ENCODE measurements around the gene WASL. TPM values are rescaled to one million over a fixed set of nuclear protein-coding genes. Genes with fewer than 3 reads are reported as not detected.

The WASL gene
- total and polyA plus RNA-seq, 10 of the 15 experiments (the other 5 are each of a cell fraction or from before 2014, with no cell fraction given), result 2.0 to 6.4 (median 3.5) TPM

GRCh38 chr7:123662755-123663154 is 86.0 kb downstream of the WASL start (continued):
- no peak for TF ChIP-seq MXI1 (IDR thresholded peaks at IDR 0.05; ENCODE audit: low read depth, low read length)
- TF ChIP-seq SREBF2 (IDR thresholded peaks at IDR 0.05; ENCODE audit: low read length), result no peak

GRCh38 chr7:123662293-123662692 is 86.5 kb downstream of the WASL start:
- ChIA-PET CTCF (interaction anchor here (0.6 to 1.2 kb wide), 2 partner anchors 10 to 20 kb away, joined by 3 to 4 read pairs; no protein-coding TSS in a partner anchor), SMC1A (ENCODE audit: uncharacterized antibody, unreplicated experiment) (no interaction called here), RAD21 (ENCODE audit: unreplicated experiment) (no interaction called here), POLR2A (no interaction called here)
- no peaks in the 10 kb centered on the region for H3K79me2 ChIP-seq (ENCODE audit: control insufficient read depth, insufficient read depth, low read length)
- H3K27me3 ChIP-seq (replicated peaks in 1 of 2; ENCODE audit: control insufficient read depth in 2 of 2, insufficient read depth in 2 of 2, low read length in 1 of 2), result no peaks in the 10 kb centered on the region
- FAIRE-seq (no peak), ATAC-seq (no peak), DNase-seq (ENCODE audit: low read depth, low spot score) (no peak)
- no peaks in the 10 kb centered on the region for H4K20me1 ChIP-seq (ENCODE audit: control insufficient read depth, insufficient read depth)
- H3K4me1 ChIP-seq (ENCODE audit: control insufficient read depth, insufficient read depth, low read length), result no peaks in the 10 kb centered on the region
- no peak for TF ChIP-seq GATAD2B (conservative IDR thresholded peaks at IDR 0.05; ENCODE audit: low read depth)
- TF ChIP-seq, protein P1, sequence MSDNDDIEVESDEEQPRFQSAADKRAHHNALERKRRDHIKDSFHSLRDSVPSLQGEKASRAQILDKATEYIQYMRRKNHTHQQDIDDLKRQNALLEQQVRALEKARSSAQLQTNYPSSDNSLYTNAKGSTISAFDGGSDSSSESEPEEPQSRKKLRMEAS (IDR thresholded peaks at IDR 0.05; ENCODE audit: low read depth, low read length), result no peak
- no peak for TF ChIP-seq CHD2 (IDR thresholded peaks at IDR 0.05; ENCODE audit: borderline replicate concordance, low read depth, low read length)
- TF ChIP-seq, protein P2, sequence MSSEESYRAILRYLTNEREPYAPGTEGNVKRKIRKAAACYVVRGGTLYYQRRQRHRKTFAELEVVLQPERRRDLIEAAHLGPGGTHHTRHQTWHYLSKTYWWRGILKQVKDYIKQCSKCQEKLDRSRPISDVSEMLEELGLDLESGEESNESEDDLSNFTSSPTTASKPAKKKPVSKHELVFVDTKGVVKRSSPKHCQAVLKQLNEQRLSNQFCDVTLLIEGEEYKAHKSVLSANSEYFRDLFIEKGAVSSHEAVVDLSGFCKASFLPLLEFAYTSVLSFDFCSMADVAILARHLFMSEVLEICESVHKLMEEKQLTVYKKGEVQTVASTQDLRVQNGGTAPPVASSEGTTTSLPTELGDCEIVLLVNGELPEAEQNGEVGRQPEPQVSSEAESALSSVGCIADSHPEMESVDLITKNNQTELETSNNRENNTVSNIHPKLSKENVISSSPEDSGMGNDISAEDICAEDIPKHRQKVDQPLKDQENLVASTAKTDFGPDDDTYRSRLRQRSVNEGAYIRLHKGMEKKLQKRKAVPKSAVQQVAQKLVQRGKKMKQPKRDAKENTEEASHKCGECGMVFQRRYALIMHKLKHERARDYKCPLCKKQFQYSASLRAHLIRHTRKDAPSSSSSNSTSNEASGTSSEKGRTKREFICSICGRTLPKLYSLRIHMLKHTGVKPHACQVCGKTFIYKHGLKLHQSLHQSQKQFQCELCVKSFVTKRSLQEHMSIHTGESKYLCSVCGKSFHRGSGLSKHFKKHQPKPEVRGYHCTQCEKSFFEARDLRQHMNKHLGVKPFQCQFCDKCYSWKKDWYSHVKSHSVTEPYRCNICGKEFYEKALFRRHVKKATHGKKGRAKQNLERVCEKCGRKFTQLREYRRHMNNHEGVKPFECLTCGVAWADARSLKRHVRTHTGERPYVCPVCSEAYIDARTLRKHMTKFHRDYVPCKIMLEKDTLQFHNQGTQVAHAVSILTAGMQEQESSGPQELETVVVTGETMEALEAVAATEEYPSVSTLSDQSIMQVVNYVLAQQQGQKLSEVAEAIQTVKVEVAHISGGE (CRISPR knock-in tag; IDR thresholded peaks at IDR 0.05), result no peak
- no peak for TF ChIP-seq MTA2 (IDR thresholded peaks at IDR 0.05; ENCODE audit: low read depth)
- H3K4me2 ChIP-seq (ENCODE audit: control insufficient read depth, insufficient read depth), result no peak overlapping the region
- no TSS peak for BruUV-seq (replicated peaks)
- H3K36me3 ChIP-seq (ENCODE audit: control insufficient read depth in 2 of 2, insufficient read depth in 2 of 2, low read length in 1 of 2), result no peaks in the 10 kb centered on the region
- in situ Hi-C loops (cut with MboI) (no loop called here), intact Hi-C loops (cut with micrococcal nuclease; ENCODE audit: unreplicated experiment) (no loop called here)
- no peak overlapping the region for H3K9ac ChIP-seq (ENCODE audit: control insufficient read depth, insufficient read depth, low read length)
- H2AFZ ChIP-seq (ENCODE audit: control insufficient read depth, low read depth, low read length), result no peak overlapping the region
- no peak overlapping the region for H3K4me3 ChIP-seq
- WGBS (ENCODE audit: insufficient coverage, insufficient replicate concordance, low lambda C conversion rate, missing lambda C conversion rate), result 58% methylated on average over 15 of the region's 15 CpGs
- no peak overlapping the region for H3K27ac ChIP-seq (ENCODE audit: control insufficient read depth, insufficient read depth)
- H3K9me3 ChIP-seq (replicated peaks; ENCODE audit: control insufficient read depth, insufficient read depth, low read length), result no peaks in the 10 kb centered on the region
